WTC11 (cell line): ENCODE measurements around the gene P2RY11. TPM values are rescaled to one million over a fixed set of nuclear protein-coding genes. Genes with fewer than 3 reads are reported as not detected.

Source experiments
- ATAC-seq: fragments of 200-7000 bp; cut with Tn5 transposase; 2 replicates; pipeline ENCODE4 v1.10.0; 2021; ENCODE audit warnings: mild to moderate bottlenecking, moderate library complexity
- CTCF ChIA-PET: fragments of 300-600 bp; sonication (Branson Sonifier 250); formaldehyde crosslinking; loops from one replicate; lab custom pipeline; 2021; ENCODE audit warnings: antibody characterized with exemption; lab: Charles Lee
- POLR2A ChIA-PET: fragments of 350-600 bp; sonication (Branson Sonifier 250); formaldehyde crosslinking; loops from one replicate; lab custom pipeline; 2021; ENCODE audit warnings: antibody characterized with exemption; lab: Charles Lee
- DNase-seq: peaks from one replicate; pipeline ENCODE4 v3.0.0; 2021; ENCODE audit warnings: low spot score
- H3K27ac Mint-ChIP-seq: 2 replicates; pipeline ENCODE4 v1.8.0; 2021; ENCODE audit warnings: mixed read lengths
- H3K27me3 Mint-ChIP-seq: 2 replicates; pipeline ENCODE4 v1.8.0; 2021; ENCODE audit warnings: low read depth, mild to moderate bottlenecking, moderate library complexity, mixed read lengths
- H3K36me3 Mint-ChIP-seq: 2 replicates; pipeline ENCODE4 v1.8.0; 2021; ENCODE audit warnings: mixed read lengths
- H3K4me1 Mint-ChIP-seq: 2 replicates; pipeline ENCODE4 v1.8.0; 2022; ENCODE audit warnings: mixed read lengths
- H3K4me3 Mint-ChIP-seq: 2 replicates; pipeline ENCODE4 v1.8.0; 2021; ENCODE audit warnings: mild to moderate bottlenecking, moderate library complexity, mixed read lengths
- H3K9me3 Mint-ChIP-seq: 2 replicates; pipeline ENCODE4 v1.8.0; 2021; ENCODE audit warnings: mixed read lengths
- ATF2 ChIP-seq: sonication (generic); formaldehyde crosslinking; IDR thresholded peaks from 2 replicates; pipeline ENCODE4 v1.8.1; 2022; ENCODE audit warnings: low read depth, missing genetic modification reagents, borderline replicate concordance
- CREM ChIP-seq: sonication (generic); formaldehyde crosslinking; IDR thresholded peaks from 2 replicates; pipeline ENCODE4 v1.8.1; 2022; ENCODE audit warnings: mild to moderate bottlenecking, missing genetic modification reagents, moderate library complexity
- CTCF ChIP-seq: fragments of 200-600 bp; IDR thresholded peaks from 2 replicates; pipeline ENCODE4 v1.8.0; 2022; ENCODE audit warnings: antibody characterized with exemption
- E2F5 ChIP-seq: sonication (generic); formaldehyde crosslinking; IDR thresholded peaks from 2 replicates; pipeline ENCODE4 v1.8.1; 2022; ENCODE audit warnings: mild to moderate bottlenecking, moderate library complexity, missing genetic modification reagents
- EMX1 ChIP-seq: fragments of 250-450 bp; sonication (Bioruptor Pico); IDR thresholded peaks from 2 replicates; pipeline ENCODE4 v1.8.0; 2021; ENCODE audit warnings: mild to moderate bottlenecking
- GRHL2 ChIP-seq: fragments of 250-450 bp; sonication (Bioruptor Pico); IDR thresholded peaks from 2 replicates; pipeline ENCODE4 v1.8.0; 2022; ENCODE audit warnings: mild to moderate bottlenecking, moderate library complexity; ENCODE audit not compliant: insufficient replicate concordance, severe bottlenecking
- HMGXB4 ChIP-seq: sonication (generic); formaldehyde crosslinking; IDR thresholded peaks from 2 replicates; pipeline ENCODE4 v1.8.1; 2023; ENCODE audit warnings: mild to moderate bottlenecking, moderate library complexity, missing genetic modification reagents
- KAT7 ChIP-seq: sonication (generic); formaldehyde crosslinking; IDR thresholded peaks from 2 replicates; pipeline ENCODE4 v1.8.1; 2023; ENCODE audit warnings: missing genetic modification reagents, mild to moderate bottlenecking, borderline replicate concordance
- MXD4 ChIP-seq: fragments of 250-450 bp; sonication (Bioruptor Pico); IDR thresholded peaks from 2 replicates; pipeline ENCODE4 v1.8.0; 2021; ENCODE audit warnings: mild to moderate bottlenecking, moderate library complexity, borderline replicate concordance
- NFATC4 ChIP-seq: fragments of 250-450 bp; sonication (Bioruptor Pico); IDR thresholded peaks from 2 replicates; pipeline ENCODE4 v1.9.0; 2021; ENCODE audit warnings: mild to moderate bottlenecking
- NFYB ChIP-seq: sonication (generic); formaldehyde crosslinking; conservative IDR thresholded peaks from 2 replicates; pipeline ENCODE4 v1.8.0; 2022; ENCODE audit warnings: low read depth, missing genetic modification reagents
- PREB ChIP-seq: sonication (generic); formaldehyde crosslinking; IDR thresholded peaks from 2 replicates; pipeline ENCODE4 v1.8.1; 2022; ENCODE audit warnings: mild to moderate bottlenecking, missing genetic modification reagents, moderate library complexity, borderline replicate concordance
- RORB ChIP-seq: fragments of 250-450 bp; sonication (Bioruptor Pico); IDR thresholded peaks from 2 replicates; pipeline ENCODE4 v1.9.0; 2021; ENCODE audit warnings: mild to moderate bottlenecking
- SMAD4 ChIP-seq: sonication (generic); formaldehyde crosslinking; IDR thresholded peaks from 2 replicates; pipeline ENCODE4 v1.8.0; 2022; ENCODE audit warnings: mild to moderate bottlenecking, missing genetic modification reagents
- TCF7 ChIP-seq: sonication (generic); formaldehyde crosslinking; IDR thresholded peaks from 2 replicates; pipeline ENCODE4 v1.8.0; 2022; ENCODE audit warnings: mild to moderate bottlenecking, low read depth, missing genetic modification reagents, moderate library complexity
- TEAD4 ChIP-seq: sonication (generic); formaldehyde crosslinking; IDR thresholded peaks from 2 replicates; pipeline ENCODE4 v1.8.0; 2022; ENCODE audit warnings: mild to moderate bottlenecking, missing genetic modification reagents
- USF2 ChIP-seq: sonication (generic); formaldehyde crosslinking; IDR thresholded peaks from 2 replicates; pipeline ENCODE4 v1.8.1; 2023; ENCODE audit warnings: mild to moderate bottlenecking, missing genetic modification reagents, moderate library complexity
- ZBTB43 ChIP-seq: sonication (generic); formaldehyde crosslinking; IDR thresholded peaks from 2 replicates; pipeline ENCODE4 v1.8.1; 2023; ENCODE audit warnings: mild to moderate bottlenecking, missing genetic modification reagents
- ZNF121 ChIP-seq: sonication (generic); formaldehyde crosslinking; IDR thresholded peaks from 2 replicates; pipeline ENCODE4 v1.8.0; 2023; ENCODE audit warnings: missing genetic modification reagents
- ZNF138 ChIP-seq: sonication (generic); formaldehyde crosslinking; conservative IDR thresholded peaks from 2 replicates; pipeline ENCODE4 v1.8.1; 2022; ENCODE audit warnings: mild to moderate bottlenecking, moderate library complexity, missing genetic modification reagents
- ZNF219 ChIP-seq: sonication (generic); formaldehyde crosslinking; IDR thresholded peaks from 2 replicates; pipeline ENCODE4 v1.8.0; 2023; ENCODE audit warnings: missing genetic modification reagents, mild to moderate bottlenecking, borderline replicate concordance
- ZNF396 ChIP-seq: fragments of 250-450 bp; sonication (Bioruptor Pico); IDR thresholded peaks from 2 replicates; pipeline ENCODE4 v1.8.0; 2021; ENCODE audit warnings: mild to moderate bottlenecking, moderate library complexity, borderline replicate concordance
- ZNF423 ChIP-seq: fragments of 250-450 bp; sonication (Bioruptor Pico); IDR thresholded peaks from 2 replicates; pipeline ENCODE4 v2.1.2; 2022; ENCODE audit warnings: mild to moderate bottlenecking, moderate library complexity
- total RNA-seq: library from RNA; stranded (reverse); gene quantifications from 3 replicates; pipeline ENCODE4 v1.2.3, GENCODE V29; 2021

The P2RY11 gene
- total RNA-seq, 1 experiment from 2014 or later, result 21.0 TPM

- TF ChIP-seq E2F5, result no peak
- no peak for TF ChIP-seq CTCF
- TF ChIP-seq USF2 (CRISPR knock-in tag), result no peak
- no peak for TF ChIP-seq KAT7 (CRISPR knock-in tag)
These were observed 44.3 kb downstream of the P2RY11 start (continued) for GRCh38 chr19:10155839-10156238.

- H3K9me3 Mint-ChIP-seq, result no peaks in the 10 kb centered on the region
- POLR2A ChIA-PET, result no interaction called here
- H3K4me1 Mint-ChIP-seq, result no peaks in the 10 kb centered on the region
- no peak overlapping the region for H3K4me3 Mint-ChIP-seq
- DNase-seq (no peak), ATAC-seq (no peak)
- no peak overlapping the region for H3K27ac Mint-ChIP-seq
- no peak for TF ChIP-seq RORB
- no peak for TF ChIP-seq ZNF121
- TF ChIP-seq ZNF423 (CRISPR knock-in tag), result no peak
- TF ChIP-seq EMX1 (CRISPR knock-in tag), result no peak
- TF ChIP-seq ZNF396 (CRISPR knock-in tag), result no peak
- TF ChIP-seq E2F5, result no peak
- no peak for TF ChIP-seq MXD4 (CRISPR knock-in tag)
- no peak for TF ChIP-seq PREB (CRISPR knock-in tag)
- no peak for TF ChIP-seq NFATC4 (CRISPR knock-in tag)
- no peak for TF ChIP-seq SMAD4 (CRISPR knock-in tag)
- no peak for TF ChIP-seq GRHL2 (CRISPR knock-in tag)
- TF ChIP-seq HMGXB4, result no peak
- CTCF ChIA-PET, result no interaction called here
- H3K27me3 Mint-ChIP-seq, result no peaks in the 10 kb centered on the region
- H3K36me3 Mint-ChIP-seq, result peaks cover 81% of the 10 kb centered on the region
These were observed 46.6 kb downstream of the P2RY11 start for GRCh38 chr19:10158071-10158470.

- H3K4me1 Mint-ChIP-seq, result no peaks in the 10 kb centered on the region
- CTCF ChIA-PET, result no interaction called here
- no peak for DNase-seq
- H3K9me3 Mint-ChIP-seq, result no peaks in the 10 kb centered on the region
- no peak overlapping the region for H3K4me3 Mint-ChIP-seq
- ATAC-seq, result no peak
- no peak overlapping the region for H3K27ac Mint-ChIP-seq
- H3K36me3 Mint-ChIP-seq, result peaks cover 83% of the 10 kb centered on the region
- POLR2A ChIA-PET, result no interaction called here
- H3K27me3 Mint-ChIP-seq, result no peaks in the 10 kb centered on the region
- TF ChIP-seq E2F5 (no peak), NFYB (CRISPR knock-in tag) (no peak), TCF7 (no peak), USF2 (CRISPR knock-in tag) (no peak), ZNF219 (CRISPR knock-in tag) (no peak), ZBTB43 (CRISPR knock-in tag) (no peak), TEAD4 (no peak), ZNF138 (no peak), CREM (CRISPR knock-in tag) (no peak), ATF2 (no peak)
These were observed 47.0 kb downstream of the P2RY11 start for GRCh38 chr19:10158485-10158884.
